GM19395 (cell line): ENCODE measurements around the gene KAT2B.

ENCODE experiments used
- ATAC-seq: cut with Tn5 transposase; IDR thresholded peaks from one replicate; pipeline ENCODE4 v1.9.1; 2021; ENCODE audit warnings: mild to moderate bottlenecking, moderate library complexity; ENCODE audit not compliant: unreplicated experiment

The KAT2B gene

DNA sequence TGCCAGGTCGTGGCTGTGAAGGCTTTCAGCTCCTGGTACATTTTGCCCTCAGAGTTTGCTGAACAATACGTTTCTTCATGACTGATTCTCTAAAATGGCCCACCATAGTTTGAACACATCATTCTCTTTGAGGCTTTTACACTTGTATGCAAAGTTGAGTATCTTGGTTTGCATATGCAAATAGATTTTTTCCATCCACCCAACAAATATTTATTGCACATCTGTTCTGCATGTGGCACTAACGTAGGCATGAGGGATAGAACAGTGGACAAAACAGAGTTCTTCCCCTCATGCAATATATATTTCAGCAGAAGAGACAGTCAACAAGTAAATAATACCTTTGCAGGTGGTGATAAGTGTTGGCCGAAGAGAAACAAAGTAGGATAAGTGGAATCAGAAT is 55.2 kb downstream of the KAT2B start:
- no peak for ATAC-seq

DNA sequence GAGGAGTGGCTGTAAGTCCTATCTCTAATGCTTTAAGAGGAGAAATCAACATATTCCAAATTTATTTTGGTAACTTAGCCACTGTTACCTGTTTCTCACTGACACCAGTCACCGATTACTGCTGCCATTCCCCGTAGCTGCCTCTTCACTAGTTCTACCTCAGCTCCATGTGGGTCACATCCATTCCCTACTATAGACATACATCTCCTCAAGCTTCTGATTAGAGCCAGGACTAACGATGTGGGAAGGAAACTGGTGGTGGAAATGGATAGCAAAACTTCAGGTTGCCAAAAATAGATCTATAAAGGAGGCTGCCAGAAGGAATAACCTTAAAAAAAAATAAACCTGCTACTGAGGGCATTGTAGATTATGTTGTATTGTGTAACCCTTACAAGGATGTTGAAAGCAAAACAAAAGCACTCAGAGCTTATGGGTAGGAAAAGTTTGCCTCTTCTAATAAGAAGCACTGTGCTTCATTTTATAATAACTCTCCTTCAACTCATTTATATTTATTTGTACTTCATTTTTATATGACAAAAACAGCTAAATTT is 56.0 kb downstream of the KAT2B start:
- ATAC-seq, result no peak

DNA sequence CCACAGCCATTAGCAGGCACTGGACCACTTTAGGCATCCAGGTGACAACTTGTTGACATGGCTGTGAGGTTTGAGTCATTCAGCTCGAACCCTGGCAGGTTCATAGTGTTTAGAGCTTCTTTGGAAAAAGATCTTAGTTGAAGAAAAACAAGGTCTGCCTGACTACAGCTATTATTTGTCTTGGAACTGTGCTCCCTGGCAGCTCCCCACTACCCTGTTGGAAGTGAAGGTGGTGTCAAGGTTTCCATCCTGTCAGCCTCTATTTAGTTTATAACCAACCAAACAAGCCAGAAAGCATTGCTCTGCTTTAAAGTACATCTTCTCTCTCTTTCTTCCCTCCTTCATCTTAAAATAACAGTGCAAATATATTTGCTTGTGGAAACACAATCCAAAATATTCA is 56.8 kb downstream of the KAT2B start:
- no peak for ATAC-seq

DNA sequence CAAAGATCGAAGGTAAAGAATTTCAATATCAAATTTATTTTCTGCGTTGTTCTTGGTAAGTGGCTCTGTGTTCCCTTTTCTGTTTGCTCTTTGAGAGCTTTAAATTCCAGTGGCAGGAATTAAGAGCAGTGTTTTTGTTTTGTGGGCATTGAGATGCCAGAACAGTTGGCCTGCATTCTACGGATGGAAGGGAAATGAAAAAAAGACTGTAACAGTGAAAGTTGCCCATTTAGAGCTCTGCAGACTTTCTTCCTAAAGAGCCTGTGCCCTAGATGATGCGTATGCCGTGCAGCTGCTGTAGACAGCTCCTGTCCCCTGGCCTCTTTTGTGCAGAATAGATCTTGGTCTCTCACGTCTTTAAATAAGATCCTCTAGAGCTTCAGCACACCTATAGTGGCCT is 58.8 kb downstream of the KAT2B start:
- no peak for ATAC-seq

DNA sequence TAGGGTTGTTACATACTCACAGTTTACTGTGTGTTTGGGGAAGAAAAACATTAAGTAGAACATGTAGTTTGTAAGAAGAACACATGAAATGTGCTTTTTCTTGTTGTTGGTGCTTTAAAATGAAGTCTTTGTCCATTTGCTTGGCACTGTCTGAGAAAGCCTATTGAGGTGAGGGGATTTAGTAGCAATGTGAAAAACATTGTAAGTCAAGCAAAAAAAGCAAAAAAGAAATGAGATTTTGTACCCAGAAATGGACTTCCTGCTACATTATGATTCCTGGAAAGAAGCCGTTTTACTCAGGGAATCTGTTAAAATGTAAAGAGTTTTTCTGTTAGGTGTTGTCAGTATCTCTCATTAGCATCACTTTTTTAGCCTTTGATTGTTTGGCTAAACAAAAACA is 59.9 kb downstream of the KAT2B start:
- ATAC-seq, result no peak

DNA sequence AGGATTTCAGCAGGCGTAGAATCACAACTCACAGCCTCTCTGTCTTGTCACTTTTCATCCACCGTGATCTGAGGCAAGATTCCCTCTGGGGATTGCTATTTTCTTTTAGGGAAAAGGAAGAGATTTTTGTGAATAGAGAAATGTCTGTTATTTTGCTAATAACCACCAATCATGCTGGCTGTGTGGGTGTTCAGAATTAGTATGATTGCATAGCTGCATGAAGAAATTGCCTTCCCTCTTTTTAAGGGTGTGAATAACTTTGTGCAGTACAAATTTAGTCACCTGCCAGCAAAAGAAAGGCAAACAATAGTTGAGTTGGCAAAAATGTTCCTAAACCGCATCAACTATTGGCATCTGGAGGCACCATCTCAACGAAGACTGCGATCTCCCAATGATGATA is 60.8 kb downstream of the KAT2B start:
- ATAC-seq, result no peak

DNA sequence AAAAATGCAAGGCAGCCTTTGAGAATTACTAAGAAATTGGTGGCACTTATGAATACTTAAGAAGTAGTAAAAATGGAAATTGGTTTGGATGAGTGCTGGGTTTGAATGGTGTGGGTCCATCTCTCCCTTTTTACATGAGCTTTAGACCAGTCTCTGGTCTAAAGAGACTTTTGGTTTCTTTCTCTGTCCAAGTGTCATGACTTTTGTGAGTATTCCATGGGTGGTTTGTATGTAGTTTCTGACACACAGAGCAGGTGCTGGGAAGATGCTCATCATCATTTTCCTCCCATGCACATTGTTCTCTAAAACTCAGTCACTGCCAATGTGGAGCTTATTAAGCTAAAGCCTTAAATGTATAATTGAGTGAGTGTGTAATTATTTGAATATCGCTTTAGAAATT is 63.5 kb downstream of the KAT2B start:
- ATAC-seq, result peak; percentile 38

DNA sequence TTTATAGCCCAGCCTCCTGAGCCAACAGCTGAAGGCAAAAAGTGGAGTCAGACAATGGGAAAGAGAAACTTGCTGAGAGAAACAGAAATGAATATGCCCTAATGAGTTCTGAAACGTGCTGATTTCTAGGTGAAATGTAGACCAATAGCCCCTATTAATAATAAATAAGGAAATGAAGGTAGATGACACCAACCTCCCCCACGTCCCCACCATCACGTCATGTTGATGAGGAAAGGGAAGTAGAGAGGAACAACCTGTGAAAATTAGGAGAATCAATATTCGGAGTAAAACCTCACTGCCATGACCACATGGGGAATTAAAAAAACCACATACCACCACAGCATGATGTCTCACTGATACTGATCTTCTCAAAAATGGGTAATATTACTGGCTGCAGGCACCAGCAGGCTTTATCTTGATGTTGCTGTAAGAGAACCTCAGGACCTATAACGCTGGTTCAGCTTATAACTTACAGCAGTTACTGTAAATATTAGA is 64.0 kb downstream of the KAT2B start:
- peak; percentile 78 for ATAC-seq

DNA sequence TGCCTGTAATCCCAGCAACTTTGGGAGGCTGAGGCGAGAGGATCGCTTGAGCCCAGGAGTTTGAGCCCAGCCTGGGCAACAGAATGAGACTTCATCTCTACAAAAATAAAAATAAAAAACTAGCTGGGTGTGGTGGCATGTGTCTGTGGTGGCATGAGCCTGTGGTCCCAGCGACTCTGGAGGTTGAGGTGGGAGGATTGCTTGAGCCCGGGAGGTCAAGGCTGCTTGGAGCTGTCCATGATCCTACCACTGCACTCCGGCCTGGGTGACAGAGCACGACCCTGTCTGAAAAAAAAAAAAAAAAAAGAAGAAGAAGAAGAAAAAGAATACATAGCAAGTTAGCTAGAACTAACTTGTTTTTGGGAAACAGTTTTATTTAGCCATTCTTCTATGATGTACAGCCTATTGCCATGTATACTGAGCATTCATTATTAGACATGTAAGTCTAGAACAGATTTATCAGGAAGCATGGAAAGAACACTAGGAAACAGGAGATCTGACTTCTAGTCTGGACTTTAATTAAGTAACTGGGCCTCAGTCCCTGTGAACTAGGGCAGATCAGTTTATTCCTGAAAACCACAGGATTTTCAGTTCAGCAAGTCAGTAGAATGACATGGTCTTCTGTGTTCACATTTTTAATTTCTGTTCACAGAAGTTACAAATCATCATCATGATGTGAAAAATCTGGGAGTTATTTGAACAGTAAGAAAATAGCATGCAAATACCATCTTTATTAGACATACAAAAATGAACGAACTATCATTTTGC is 65.5 kb downstream of the KAT2B start:
- no peak for ATAC-seq

DNA sequence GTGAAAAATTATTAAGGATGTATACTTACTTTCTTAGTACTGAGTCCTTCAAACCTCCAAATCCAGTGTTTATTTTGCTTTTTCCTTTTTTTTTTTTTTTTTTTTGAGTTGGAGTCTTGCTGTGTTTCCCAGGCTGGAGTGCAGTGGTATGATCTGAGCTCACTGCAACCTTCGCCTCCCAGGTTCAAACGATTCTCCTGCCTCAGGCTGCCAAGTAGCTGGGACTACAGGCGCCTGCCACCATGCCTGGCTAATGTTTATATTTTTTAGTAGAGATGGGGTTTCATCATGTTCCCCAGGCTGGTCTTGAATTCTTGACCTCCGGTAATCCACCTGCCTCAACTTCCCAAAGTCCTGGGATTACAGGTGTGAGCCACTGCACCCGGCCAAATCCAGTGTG is 67.5 kb downstream of the KAT2B start:
- ATAC-seq, result no peak

DNA sequence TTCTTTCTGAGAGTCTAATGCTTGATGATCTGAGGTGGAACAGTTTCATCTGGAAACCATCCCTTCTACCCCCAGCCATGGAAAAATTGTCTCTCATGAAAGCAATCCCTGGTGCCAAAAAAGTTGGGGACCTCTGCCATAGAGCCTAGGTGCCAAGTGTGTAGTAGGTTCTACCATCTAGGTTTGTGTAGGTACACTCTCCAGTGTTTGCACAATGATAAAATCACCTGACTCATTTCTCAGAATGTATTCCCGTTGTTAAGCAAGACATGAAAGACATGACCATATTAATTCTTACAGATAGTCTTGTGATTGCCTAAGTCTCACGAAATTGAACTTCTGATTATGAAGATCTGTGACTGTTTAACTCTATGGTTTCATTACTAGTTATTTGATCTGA is 68.6 kb downstream of the KAT2B start:
- ATAC-seq, result no peak

DNA sequence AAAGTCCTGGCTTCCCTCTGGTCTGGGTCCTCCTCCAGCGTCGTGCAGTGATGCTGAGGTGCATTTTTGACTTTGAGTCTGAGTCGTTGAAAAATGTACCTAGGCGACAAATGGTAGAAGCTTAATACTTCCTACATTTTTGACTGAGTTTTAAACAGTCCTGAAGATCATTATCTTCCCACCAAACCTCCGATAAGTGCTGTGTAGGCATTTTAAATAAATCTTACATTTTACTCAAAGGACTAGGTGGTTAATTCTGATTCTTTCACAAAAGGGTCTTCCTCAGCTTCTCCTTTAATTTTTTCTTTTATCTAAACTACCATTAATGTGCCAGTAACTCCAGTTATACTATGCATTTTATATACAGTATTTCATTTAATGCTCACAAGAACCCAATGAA is 70.6 kb downstream of the KAT2B start:
- ATAC-seq, result no peak

DNA sequence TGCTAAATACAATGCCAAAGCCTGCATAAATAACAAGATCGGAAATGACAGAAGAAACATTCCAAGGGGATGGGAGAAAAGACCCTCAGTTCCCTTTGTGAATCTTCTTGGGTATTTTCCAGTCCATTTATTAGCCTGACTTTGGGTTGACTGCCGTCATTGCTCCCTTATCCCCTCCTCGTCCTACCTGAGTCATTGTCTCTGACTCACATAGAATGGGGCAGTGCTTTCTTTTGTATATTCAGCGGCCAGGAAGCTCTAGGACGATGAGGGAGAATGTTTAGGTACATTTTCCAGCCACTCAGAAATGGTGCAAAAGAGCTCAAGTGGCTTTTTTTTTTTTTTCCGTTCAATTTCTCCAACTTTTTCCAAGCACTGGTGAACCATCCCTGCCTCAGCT is 71.6 kb downstream of the KAT2B start:
- no peak for ATAC-seq

DNA sequence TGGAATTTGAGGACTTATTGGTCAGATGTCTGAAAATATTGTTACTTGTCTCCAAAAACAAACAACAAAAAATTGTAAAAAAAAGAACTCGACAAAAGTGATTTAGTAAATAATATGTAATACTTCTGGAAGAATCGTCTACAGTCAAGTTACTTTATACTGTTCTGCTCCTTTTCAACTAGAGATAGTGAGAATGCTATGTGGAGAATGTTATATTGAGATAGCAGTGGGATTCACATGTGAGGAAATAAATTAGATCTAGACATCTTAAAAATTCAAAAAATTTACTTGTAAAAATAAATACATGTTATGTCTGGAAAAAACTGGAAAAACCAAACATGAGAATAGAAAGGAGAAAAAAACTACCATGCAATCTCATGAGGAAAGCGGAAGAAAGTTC is 80.8 kb downstream of the KAT2B start:
- no peak for ATAC-seq

DNA sequence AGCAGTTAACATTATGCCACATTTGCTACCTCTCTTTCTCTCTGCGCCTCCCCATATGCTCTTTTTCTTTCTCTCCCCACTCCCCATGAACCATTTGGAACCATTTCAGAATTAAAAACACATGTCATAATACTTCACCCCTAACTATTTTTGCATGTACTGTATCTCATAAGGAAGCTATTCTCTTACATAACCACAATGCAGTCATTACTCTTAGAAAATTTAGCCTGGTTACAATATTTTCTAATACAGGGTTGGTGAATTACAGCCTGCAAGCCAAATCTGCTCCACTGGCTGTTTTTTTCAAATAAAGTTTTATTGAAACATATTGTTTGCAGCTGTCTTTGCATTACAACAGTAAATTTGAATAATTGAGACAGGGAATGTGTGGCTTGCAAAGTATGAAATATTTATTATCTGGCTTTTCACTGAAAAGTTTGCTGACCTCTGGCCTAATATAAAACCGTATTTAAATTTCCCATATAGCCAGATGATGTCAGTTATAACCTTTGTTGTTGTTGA is 82.9 kb downstream of the KAT2B start:
- no peak for ATAC-seq

DNA sequence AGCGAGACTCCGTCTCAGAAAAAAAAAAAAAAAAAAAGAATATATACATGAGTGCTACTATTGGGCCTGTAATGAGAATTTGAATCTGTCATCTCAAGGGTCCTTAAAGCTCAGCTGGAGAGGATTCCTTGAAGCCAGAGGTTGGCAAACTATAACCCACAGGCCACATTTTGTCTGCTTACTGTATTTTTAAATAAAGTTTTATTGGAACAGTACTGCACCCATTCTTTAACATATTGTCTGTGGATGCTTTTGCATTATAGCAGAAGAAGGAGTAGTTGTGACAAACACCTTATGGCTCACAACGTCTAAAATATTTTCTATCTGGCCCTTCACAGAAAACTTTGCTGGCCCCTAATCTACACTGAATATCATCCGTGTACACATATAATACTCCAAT is 85.0 kb downstream of the KAT2B start:
- ATAC-seq, result no peak

DNA sequence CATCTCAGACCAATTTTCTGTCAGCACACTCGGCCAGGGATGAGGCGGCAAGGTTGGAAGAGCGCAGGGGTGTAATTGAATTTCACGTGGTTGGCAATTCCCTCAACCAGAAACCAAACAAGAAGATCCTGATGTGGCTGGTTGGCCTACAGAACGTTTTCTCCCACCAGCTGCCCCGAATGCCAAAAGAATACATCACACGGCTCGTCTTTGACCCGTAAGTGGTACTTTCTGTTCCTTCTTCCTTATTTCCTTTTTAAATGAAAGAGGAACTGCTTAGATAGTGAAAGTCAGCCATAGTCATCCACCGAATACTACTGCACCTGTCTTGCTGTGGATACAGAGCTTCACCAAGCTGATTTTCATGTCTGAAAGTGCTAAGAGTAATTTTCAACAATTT is 85.7 kb downstream of the KAT2B start:
- peak; percentile 100 for ATAC-seq

DNA sequence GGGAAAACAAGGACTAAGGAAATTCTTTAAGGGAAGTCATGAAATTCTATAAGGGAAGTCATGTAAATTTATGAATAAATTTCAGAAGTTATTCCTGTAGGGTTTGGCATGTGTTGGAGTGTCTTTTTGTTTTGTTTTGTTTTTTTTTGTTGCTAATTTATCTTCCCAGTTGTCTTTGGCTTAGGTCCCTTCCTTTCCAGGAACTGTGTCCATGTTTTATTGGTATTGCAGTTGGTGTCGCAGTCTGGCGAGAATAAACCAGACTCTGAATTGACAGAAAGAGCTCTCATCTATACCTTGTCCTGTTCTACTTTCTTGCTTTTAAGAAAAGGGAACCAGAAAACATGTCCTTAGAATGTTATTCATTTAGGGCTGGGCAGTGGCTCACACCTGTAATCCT is 88.1 kb downstream of the KAT2B start:
- no peak for ATAC-seq

DNA sequence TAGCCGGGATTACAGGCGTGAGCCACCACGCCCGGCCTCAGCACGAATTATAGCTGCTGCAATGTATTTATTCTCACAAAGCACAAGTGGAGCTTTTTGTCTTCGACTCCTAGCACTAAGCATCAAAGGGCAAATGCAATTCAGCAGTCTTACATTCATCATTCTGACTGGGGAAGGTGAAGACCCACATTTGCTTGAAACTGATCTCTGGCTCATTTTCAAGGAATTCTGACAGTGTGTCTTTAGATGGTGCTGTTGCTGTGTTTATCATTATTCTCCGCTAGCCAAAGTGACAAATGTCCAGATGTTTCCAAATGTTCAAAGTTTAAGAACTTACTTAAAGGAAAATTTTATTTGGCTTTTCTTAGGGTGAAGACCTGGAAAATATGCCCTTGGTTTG is 89.9 kb downstream of the KAT2B start:
- ATAC-seq, result no peak

DNA sequence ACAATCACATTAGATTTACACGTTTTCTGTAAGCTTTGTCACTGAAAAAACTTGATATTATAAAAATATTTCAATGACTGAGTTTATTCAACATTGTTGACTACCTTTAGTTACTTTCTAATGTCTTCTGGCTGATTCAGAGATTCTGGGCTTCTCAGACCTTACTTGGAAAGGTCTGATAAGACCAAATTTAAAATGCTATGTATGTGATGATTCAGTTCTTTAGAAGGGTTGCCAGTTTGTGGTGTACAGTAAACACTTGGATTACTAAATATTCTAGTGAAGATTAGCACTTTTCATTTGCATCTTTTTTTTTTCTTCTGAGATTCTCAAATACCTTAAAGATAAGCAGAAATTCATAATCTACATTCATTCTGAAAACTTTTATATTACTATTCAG is 96.0 kb downstream of the KAT2B start:
- no peak for ATAC-seq

DNA sequence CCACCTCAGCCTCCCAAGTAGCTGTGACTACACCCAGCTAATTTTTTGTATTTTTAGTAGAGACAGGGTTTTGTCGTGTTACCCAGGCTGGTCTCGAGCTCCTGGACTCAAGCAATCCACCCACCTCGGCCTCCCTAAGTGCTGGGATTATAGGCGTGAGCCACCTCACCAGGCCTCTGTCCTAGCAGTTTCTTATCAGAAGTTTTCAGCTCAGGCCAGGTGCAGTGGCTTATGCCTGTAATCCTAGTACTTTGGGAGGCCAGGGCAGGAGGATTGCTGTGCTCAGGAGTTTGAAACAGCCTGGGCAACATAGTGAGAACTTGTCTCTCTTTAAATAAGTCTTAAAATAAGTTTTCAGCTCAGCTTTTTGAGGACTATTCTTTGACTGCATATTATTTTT is 97.4 kb downstream of the KAT2B start:
- no peak for ATAC-seq

DNA sequence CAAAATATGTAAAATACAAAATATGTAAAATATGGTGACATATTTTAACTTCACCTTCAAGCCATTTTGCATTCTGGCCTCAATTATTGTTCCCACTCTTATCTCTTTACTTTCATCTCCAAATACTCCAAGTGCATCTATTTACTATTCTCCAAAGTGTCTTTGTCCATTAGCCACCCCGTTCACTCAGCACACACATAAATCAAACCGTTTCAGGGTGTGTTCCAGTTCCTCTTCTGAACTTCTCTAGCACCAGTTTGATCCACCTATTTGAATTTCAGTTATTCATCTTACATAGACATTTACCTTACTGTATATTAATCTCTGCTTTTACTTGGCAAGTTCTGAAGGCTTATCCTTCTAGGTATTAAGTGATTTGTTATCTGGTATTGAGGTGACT is 100.6 kb downstream of the KAT2B start:
- ATAC-seq, result no peak

DNA sequence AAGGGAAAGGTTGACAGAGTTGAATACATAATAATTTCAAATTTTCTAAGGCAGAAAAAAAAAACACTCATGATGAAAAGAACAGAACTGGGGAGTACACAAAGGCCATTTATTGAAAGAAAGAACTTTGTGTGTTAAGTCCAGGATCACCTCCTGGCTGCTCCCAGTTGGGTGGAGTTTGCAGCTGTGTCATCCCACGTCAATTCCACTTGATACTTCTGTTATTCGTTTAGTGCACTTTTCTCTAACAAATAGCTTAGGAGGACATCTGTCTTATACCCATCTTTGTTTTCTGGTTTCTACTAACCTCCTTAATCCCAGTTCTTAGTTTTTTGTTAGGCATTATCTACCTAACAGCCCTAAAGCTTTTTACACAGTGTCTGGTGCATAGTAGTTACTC is 101.1 kb downstream of the KAT2B start:
- ATAC-seq, result no peak
